Islet precursor cell (in vitro differentiated cells): Measurements from ENCODE around the gene CSAD.
"Not testable (repeated sequence)": the region's sequence is repeated elsewhere in the genome, so short reads cannot be mapped to it uniquely, and the experiment has no call there.

Source experiments
- DNase-seq: peaks from one replicate; pipeline ENCODE4 v3.0.0-alpha.2; 2018

Gene CSAD

GRCh38 chr12:53178803-53179202, 1.9 kb downstream of the CSAD start:
- DNase-seq: peak; percentile 16

DNA sequence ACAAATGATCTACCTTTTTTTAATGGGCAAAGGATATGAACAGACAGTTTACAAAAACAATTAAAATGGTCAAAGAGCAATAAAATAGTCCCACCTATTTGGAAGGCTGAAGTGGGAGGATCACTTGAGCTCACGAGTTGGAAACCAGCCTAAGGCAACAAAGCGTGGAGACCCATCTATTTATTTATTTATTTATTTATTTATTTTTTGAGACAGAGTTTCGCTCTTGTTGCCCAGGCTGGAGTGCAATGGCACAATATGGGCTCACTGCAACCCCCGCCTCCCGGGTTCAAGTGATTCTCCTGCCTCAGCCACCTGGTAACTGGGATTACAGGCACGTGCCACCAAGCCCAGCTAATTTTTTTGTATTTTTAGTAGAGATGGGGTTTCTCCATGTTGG, 3.3 kb downstream of the CSAD start:
- peak; percentile 11 for DNase-seq

DNA sequence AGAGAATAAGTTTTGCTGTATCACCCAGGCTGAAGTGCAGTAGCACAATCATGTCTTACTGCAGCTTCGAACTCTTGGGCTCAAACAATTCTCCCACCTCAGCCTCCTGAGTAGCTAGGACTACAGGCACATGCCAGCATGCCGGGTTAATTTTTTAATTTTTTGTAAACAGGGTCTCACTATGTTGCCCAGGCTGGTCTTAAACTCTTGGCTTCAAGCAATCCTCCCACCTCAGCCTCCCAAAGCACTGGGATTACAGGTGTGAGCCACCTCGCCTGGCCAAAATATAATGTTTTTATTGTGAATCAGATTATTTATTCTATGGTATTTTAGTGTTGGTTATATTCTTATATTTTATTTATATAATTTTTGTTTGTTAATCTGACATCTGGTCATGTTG, 4.0 kb downstream of the CSAD start:
- no peak for DNase-seq

- DNase-seq: peak; percentile 94
Observed at GRCh38 chr12:53174881-53175491, 5.7 kb downstream of the CSAD start.

GRCh38 chr12:53173085-53173715, 7.5 kb downstream of the CSAD start:
- peak; percentile 90 for DNase-seq

- peak; percentile 89 for DNase-seq
Observed at GRCh38 chr12:53172352-53172751, 8.4 kb downstream of the CSAD start.

GRCh38 chr12:53171725-53172329, 8.9 kb downstream of the CSAD start:
- no peak for DNase-seq

- peak; percentile 82 for DNase-seq
Observed at GRCh38 chr12:53170876-53171724, 9.6 kb downstream of the CSAD start.

GRCh38 chr12:53170215-53170614, 10.5 kb downstream of the CSAD start:
- no peak for DNase-seq

DNA sequence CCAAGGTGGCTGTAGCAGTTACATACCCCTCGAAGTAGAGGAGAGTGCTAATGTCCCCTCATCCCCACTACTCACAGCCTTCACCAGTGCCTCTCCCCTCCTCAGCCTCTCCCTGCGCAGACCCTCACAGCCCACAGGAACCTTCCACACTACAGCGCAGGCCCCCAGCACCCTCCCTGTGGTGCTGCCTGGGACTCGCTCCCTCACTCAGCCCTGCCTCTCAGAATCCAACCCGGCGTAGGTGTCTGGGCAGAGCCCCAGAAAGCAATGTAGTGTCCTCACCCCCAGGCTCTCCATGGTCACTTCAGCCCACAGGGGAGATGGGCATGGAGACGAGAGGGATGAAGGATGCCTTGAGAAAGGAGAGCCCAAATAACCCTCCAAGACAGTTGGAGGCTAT, 11.1 kb downstream of the CSAD start:
- no peak for DNase-seq

GRCh38 chr12:53166837-53167236, 13.9 kb downstream of the CSAD start:
- DNase-seq: no peak

DNA sequence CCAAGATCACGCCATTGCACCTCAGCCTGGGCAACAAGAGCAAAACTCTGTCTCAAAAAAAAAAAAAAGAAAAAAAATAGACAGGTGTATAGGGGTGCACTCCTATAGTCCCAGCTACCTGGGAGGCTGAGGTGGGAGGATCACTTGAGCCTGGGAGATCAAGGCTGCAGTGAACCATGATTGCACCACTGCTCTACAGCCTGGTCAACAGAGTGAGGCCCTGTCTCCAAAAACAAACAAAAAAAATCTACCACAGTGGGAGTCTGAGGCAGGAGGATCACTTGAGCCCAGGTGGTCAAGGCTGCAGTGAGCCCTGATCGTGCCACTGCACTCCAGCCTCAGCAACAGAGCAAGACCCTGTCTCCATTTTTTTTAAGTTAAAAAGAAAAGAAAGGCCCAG, 17.7 kb downstream of the CSAD start:
- DNase-seq: not testable (repeated sequence)

DNA sequence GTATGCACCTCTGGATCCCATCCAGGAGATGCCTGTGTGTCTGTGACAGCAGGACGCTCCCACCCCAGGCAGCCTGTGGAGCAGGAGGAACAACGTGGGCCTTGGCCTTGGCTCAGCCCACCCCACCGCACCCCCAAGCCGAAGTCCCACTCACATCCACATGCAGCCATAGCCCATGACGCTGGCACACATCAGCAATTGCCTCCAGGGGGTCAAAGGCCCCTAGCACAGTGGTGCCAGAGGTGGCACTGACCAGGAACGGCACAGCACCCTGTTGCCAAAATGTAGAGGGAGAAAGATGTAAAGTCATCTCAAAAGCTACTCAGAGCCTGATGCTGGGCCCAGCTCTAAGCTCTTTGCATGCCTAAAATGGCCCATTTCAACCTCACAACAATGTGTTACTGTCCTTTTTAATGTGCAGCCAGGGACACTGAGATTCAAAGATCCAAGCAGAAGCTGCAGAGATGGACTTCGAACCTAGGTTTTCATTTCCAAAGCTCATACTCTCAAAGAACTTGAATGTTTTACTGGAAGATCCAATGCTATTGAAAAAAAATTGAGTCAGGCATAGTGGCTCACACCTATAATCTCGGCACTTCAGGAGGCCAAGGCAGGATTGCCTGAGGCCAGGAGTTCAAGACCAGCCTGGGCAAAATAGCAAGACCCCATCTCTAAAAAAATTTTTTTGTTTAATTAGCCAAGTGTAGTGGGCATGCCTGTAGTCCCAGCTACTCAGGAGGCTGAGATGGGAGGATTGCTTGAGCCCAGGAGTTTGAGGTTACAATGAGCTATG, 19.4 kb downstream of the CSAD start:
- no peak for DNase-seq

DNA sequence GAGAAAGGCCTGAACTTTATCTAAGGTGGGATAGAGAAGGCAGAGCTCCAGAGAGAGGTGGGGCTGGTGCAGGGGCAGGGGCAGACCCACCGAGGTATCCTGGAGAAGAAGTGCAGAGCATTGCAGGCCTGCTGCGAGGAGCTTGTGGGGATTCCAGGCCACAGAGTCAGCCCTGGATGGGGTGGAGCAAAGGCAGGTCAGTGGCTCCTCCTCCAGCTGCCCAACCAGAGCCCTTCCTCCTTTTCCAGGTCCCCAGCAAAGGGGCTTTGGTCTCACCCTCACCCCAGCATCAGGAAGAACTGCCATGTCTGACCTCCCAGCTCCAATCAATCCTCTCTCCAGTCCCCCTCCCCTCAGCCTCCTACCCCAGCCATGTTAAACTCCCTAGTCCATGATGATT, 20.1 kb downstream of the CSAD start:
- DNase-seq: peak; percentile 67

- DNase-seq: no peak
Observed at GRCh38 chr12:53160000-53160399, 20.7 kb downstream of the CSAD start.

DNA sequence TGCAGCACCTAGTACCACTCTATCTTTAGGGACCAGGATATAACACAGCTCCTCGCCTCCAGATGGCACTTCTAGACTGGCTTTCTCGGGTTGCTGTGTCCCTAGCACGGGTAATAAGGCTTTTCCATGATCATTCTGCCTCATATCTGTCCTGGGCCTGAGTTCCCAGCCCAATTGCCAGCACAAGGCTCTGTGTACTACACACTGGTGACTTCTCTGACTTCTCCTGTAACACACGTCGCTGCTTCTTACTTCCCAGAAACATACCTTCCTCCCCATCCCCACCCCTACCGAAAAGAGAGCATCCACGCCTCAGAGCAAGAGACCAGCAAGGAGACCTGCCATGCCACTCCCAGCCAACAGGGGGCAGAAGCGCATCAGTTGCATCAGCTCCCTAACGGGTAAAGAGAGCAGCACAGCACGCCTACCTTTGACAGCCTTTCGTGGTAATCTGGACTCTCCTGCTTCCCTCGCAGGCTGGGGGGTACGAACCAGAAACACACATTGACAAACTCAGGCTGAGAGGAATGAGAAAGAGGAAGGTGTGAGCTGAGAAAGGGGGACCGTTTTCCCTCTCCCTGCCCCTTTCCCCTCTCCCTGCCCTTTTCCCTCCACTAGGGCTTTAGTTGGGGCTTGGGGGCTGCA, 21.4 kb downstream of the CSAD start:
- peak; percentile 95 for DNase-seq

- no peak for DNase-seq
Observed at GRCh38 chr12:53152390-53152789, 28.3 kb downstream of the CSAD start.

DNA sequence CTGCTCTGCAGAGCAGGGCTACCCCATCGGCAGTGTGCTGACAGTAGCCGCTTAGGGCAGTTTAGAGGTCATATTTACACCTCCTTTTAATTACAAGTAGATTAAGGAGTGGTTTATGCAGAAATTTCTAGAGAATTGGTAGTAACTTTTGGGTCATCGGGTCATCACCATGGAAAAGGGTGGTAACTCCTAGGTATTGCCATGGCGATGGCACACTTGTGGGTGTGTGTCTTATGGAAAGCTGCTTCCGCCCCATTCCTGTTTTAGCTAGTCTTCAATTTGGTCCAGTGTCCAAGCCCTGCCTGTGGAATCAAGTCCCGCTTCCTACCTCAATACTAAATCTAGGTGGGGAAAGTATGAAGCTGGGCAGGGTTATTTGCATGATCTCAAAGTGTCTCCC, 29.7 kb downstream of the CSAD start:
- no peak for DNase-seq

GRCh38 chr12:53147653-53148052, 33.1 kb downstream of the CSAD start:
- DNase-seq: no peak

DNA sequence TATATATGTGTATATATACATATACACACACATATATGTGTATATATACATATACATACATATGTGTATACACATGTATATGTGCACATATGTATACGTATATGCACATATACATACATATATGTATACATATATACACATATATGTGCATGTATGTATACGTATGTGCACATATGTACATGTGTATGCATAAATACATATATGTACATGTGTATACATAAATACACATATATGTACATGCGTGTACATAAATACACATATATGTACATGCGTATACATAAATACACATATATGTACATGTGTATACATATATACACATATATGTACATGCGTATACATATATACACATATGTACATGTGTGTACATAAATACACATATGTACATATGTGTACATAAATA, 33.5 kb downstream of the CSAD start:
- DNase-seq: no peak

DNA sequence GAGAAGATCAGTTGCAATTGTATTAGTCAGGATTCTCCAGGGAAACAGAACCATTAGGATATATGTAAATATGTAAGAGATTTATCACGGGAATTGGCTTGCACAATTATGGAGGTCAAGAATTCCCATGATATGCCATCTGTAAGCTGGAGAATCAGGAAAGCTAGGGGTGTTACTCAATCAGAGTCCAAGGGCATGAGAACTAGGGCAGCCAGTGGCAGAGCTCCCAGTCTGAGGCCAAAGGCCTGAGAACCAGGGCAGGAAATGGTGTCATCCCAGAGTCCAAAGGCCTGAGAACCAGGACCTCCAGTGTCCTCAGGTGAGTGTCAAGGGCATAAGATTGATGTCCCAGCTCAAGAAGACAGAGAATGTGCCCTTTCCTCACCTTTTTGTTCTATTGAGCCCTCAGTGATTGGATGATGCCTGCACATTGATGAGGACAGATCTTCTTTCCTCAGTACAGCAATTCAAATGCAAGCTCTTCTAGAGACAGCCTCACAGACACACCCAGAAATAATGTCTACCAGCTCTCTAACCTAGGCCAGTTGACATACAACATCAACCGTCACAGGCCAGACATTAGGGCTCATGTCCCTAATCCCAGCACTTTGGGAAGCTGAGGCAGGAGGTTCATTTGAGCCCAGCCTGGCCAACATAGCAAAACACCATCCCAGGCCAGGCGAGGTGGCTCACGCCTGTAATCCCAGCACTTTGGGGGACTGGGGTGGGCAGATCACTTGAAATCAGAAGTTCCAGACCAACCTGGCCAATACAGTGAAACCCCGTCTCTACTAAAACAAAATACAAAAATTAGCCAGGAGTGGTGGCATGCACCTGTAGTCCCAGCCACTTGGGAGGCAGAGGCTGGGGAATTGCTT, 35.1 kb downstream of the CSAD start:
- no peak for DNase-seq
